Measurements from ENCODE around the gene PLAC9. TPM values are rescaled to one million over a fixed set of nuclear protein-coding genes. Genes with fewer than 3 reads are reported as not detected.

The PLAC9 gene
- total RNA-seq, 1 experiment from 2014 or later: not detected

DNA sequence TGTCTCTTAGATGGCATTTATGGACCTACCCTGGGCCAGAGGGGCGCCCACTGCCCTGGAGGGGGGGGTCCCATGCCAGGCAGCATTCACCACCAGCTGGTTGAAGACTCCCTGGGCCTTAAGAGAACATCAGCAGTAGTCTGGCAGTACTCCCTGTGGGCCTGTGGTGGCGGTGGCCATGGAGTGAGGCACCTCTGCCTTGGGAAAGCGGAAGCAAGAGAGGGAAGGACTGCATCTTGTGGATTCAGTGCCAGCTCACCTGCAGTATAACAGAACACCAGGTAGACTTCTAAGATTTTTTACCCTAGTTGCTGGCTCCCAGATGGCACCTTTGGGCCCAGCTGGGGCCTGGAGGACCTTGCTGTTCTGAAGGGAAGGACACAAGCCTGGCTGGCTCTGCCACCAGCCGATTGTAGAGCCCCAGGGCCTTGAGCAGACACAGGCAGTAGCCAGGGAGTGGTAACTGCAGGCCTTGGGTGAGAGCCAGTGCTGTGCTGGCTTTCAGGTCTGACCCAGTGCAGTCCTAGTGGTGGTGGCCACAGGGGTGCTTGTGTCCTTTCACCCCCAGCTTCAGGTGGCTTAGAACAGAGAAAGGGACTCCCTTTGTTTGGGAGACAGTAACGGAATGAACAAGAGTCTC is 15.8 kb downstream of the PLAC9 start:
- ChIA-PET CTCF (no interaction called here), POLR2A (no interaction called here)
- intact Hi-C loops (cut with micrococcal nuclease; ENCODE audit: unreplicated experiment) (no loop called here), in situ Hi-C loops (cut with HindIII; ENCODE audit: low pct_unique_long_range_greater_than_20kb, low sequenced_read_pairs) (no loop called here)
- H3K36me3 ChIP-seq (ENCODE audit: control insufficient read depth, insufficient read depth, low read length): 0 out of 2 replicates have a peak, but pooled peaks cover 2% of the 10 kb centered on the region
- no peak for TF ChIP-seq TCF7L2 (IDR thresholded peaks at IDR 0.05; ENCODE audit: low read depth, low read length)
- TF ChIP-seq, protein P1, sequence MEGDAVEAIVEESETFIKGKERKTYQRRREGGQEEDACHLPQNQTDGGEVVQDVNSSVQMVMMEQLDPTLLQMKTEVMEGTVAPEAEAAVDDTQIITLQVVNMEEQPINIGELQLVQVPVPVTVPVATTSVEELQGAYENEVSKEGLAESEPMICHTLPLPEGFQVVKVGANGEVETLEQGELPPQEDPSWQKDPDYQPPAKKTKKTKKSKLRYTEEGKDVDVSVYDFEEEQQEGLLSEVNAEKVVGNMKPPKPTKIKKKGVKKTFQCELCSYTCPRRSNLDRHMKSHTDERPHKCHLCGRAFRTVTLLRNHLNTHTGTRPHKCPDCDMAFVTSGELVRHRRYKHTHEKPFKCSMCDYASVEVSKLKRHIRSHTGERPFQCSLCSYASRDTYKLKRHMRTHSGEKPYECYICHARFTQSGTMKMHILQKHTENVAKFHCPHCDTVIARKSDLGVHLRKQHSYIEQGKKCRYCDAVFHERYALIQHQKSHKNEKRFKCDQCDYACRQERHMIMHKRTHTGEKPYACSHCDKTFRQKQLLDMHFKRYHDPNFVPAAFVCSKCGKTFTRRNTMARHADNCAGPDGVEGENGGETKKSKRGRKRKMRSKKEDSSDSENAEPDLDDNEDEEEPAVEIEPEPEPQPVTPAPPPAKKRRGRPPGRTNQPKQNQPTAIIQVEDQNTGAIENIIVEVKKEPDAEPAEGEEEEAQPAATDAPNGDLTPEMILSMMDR (IDR thresholded peaks at IDR 0.05): no peak
- no peak for TF ChIP-seq SIN3A (IDR thresholded peaks at IDR 0.05; ENCODE audit: borderline replicate concordance, insufficient read depth, low read depth, low read length)
- TF ChIP-seq, protein P2, sequence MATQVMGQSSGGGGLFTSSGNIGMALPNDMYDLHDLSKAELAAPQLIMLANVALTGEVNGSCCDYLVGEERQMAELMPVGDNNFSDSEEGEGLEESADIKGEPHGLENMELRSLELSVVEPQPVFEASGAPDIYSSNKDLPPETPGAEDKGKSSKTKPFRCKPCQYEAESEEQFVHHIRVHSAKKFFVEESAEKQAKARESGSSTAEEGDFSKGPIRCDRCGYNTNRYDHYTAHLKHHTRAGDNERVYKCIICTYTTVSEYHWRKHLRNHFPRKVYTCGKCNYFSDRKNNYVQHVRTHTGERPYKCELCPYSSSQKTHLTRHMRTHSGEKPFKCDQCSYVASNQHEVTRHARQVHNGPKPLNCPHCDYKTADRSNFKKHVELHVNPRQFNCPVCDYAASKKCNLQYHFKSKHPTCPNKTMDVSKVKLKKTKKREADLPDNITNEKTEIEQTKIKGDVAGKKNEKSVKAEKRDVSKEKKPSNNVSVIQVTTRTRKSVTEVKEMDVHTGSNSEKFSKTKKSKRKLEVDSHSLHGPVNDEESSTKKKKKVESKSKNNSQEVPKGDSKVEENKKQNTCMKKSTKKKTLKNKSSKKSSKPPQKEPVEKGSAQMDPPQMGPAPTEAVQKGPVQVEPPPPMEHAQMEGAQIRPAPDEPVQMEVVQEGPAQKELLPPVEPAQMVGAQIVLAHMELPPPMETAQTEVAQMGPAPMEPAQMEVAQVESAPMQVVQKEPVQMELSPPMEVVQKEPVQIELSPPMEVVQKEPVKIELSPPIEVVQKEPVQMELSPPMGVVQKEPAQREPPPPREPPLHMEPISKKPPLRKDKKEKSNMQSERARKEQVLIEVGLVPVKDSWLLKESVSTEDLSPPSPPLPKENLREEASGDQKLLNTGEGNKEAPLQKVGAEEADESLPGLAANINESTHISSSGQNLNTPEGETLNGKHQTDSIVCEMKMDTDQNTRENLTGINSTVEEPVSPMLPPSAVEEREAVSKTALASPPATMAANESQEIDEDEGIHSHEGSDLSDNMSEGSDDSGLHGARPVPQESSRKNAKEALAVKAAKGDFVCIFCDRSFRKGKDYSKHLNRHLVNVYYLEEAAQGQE (IDR thresholded peaks at IDR 0.05; ENCODE audit: insufficient read depth in 1 of 2, low read depth in 2 of 2, low read length in 1 of 2): no peak
- no peak for TF ChIP-seq POLR2AphosphoS5 (IDR thresholded peaks at IDR 0.05; ENCODE audit: low read depth, low read length)
- H3K9me3 ChIP-seq (ENCODE audit: control insufficient read depth, insufficient read depth, low read depth, low read length): peaks cover 7% of the 10 kb centered on the region; the same call in 1 of the 2 replicates
- no peak overlapping the region for H3K27ac ChIP-seq (ENCODE audit: low read length)
- H3K27me3 ChIP-seq (ENCODE audit: control insufficient read depth, insufficient read depth, low read length): no peaks in the 10 kb centered on the region
- DNase-seq (ENCODE audit: low read depth, low spot score) (no peak), ATAC-seq (no peak)
- no peak overlapping the region for H3K4me3 ChIP-seq (ENCODE audit: low read depth in 2 of 2, low read length in 2 of 2)
- BruUV-seq (replicated peaks): no TSS peak
- H3K4me1 ChIP-seq (ENCODE audit: control insufficient read depth, insufficient read depth, low read length): peaks cover 7% of the 10 kb centered on the region

DNA sequence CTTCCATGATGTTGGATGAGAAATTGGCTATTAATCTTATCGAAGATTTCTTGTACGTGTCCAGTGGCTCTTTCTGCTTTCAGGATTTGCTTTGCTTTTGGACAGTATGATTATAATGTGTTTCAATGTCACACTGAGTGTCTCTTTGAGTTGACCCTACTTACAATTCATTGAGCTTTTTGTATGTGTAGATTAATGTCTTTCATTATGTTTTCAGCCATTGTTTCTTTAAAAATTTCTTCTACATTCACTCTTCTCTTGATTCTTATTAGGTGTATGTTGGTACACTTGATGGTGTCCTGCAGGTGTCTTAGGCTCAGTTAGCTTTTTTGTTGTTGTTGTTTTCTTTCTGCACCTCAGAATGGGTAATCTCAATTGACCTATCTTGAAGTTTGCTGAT is 16.6 kb downstream of the PLAC9 start:
- intact Hi-C loops (cut with micrococcal nuclease; ENCODE audit: unreplicated experiment) (no loop called here), in situ Hi-C loops (cut with HindIII; ENCODE audit: low pct_unique_long_range_greater_than_20kb, low sequenced_read_pairs) (no loop called here)
- H3K4me3 ChIP-seq (ENCODE audit: low read depth in 2 of 2, low read length in 2 of 2): no peak overlapping the region
- BruUV-seq (replicated peaks): TSS peak; percentile 36
- no peaks in the 10 kb centered on the region for H3K27me3 ChIP-seq (ENCODE audit: control insufficient read depth, insufficient read depth, low read length)
- ChIA-PET CTCF (no interaction called here), POLR2A (no interaction called here)
- 0 out of 2 replicates have a peak, but pooled peaks cover 2% of the 10 kb centered on the region for H3K36me3 ChIP-seq (ENCODE audit: control insufficient read depth, insufficient read depth, low read length)
- ATAC-seq (no peak), DNase-seq (ENCODE audit: low read depth, low spot score) (no peak)
- H3K27ac ChIP-seq (ENCODE audit: low read length): no peak overlapping the region
- H3K4me1 ChIP-seq (ENCODE audit: control insufficient read depth, insufficient read depth, low read length): peaks cover 7% of the 10 kb centered on the region
- TF ChIP-seq SIN3A (IDR thresholded peaks at IDR 0.05; ENCODE audit: borderline replicate concordance, insufficient read depth, low read depth, low read length) (no peak), TCF7L2 (IDR thresholded peaks at IDR 0.05; ENCODE audit: low read depth, low read length) (no peak), POLR2AphosphoS5 (IDR thresholded peaks at IDR 0.05; ENCODE audit: low read depth, low read length) (no peak)
- TF ChIP-seq, protein P1 (IDR thresholded peaks at IDR 0.05): no peak
- TF ChIP-seq, protein P2 (IDR thresholded peaks at IDR 0.05; ENCODE audit: insufficient read depth in 1 of 2, low read depth in 2 of 2, low read length in 1 of 2): no peak
- peaks cover 7% of the 10 kb centered on the region; the same call in 1 of the 2 replicates for H3K9me3 ChIP-seq (ENCODE audit: control insufficient read depth, insufficient read depth, low read depth, low read length)
